HUDEP-2 (cell line): ENCODE measurements around the gene ATP2B2.

ENCODE experiments used
- DNase-seq, 76 experiments: peaks; one replicate each; lab custom pipeline; 2025; ENCODE audit not compliant: unreplicated experiment in 76 of 76; lab: John Stamatoyannopoulos, UW

Gene ATP2B2

GRCh38 chr3:10290481-10291176 is 214.8 kb downstream of the ATP2B2 start:
- DNase-seq = no peak

- no peak for DNase-seq
These were observed 215.5 kb downstream of the ATP2B2 start for GRCh38 chr3:10289787-10290355.

- DNase-seq = no peak
These were observed 216.3 kb downstream of the ATP2B2 start for GRCh38 chr3:10289077-10289476.

GRCh38 chr3:10288575-10288960 is 216.8 kb downstream of the ATP2B2 start:
- DNase-seq = no peak

GRCh38 chr3:10287936-10288574 is 217.3 kb downstream of the ATP2B2 start:
- DNase-seq = no peak

GRCh38 chr3:10286596-10287295 is 218.6 kb downstream of the ATP2B2 start:
- DNase-seq = no peak

GRCh38 chr3:10286133-10286524 is 219.3 kb downstream of the ATP2B2 start:
- DNase-seq = no peak

GRCh38 chr3:10285272-10286132 is 219.9 kb downstream of the ATP2B2 start:
- no peak for DNase-seq

GRCh38 chr3:10284496-10284895 is 220.9 kb downstream of the ATP2B2 start:
- DNase-seq = no peak

- DNase-seq = peak in 29 of 76 experiments; percentile 4 to 55 (median 20)
These were observed 221.7 kb downstream of the ATP2B2 start for GRCh38 chr3:10283638-10284037.

- no peak for DNase-seq
These were observed 223.4 kb downstream of the ATP2B2 start for GRCh38 chr3:10281951-10282350.

GRCh38 chr3:10280571-10280970 is 224.8 kb downstream of the ATP2B2 start:
- no peak for DNase-seq

- peak in 2 of 76 experiments; percentile 4 to 6 for DNase-seq
These were observed 225.2 kb downstream of the ATP2B2 start for GRCh38 chr3:10280177-10280529.

- DNase-seq = peak in 7 of 76 experiments; percentile 5 to 42 (median 15)
These were observed 225.8 kb downstream of the ATP2B2 start for GRCh38 chr3:10279384-10280176.

GRCh38 chr3:10278501-10278900 is 226.9 kb downstream of the ATP2B2 start:
- no peak for DNase-seq

GRCh38 chr3:10277115-10277625 is 228.2 kb downstream of the ATP2B2 start:
- DNase-seq = no peak

GRCh38 chr3:10274601-10275000 is 230.8 kb downstream of the ATP2B2 start:
- DNase-seq = peak in 1 of 76 experiments; percentile 7
